Superior temporal gyrus (tissue), 1 donor: Measurements from ENCODE around the gene CDC25C.
"Not testable (repeated sequence)": the region's sequence is repeated elsewhere in the genome, so short reads cannot be mapped to it uniquely, and the experiment has no call there.

ENCODE experiments used
- DNase-seq: peaks from one replicate; pipeline ENCODE4 v3.0.0-alpha.2; 2016; ENCODE audit errors: extremely low spot score

Gene CDC25C

GRCh38 chr5:138275895-138276294 lies 55.7 kb downstream of the CDC25C start:
- no peak for DNase-seq

GRCh38 chr5:138275379-138275782 lies 56.2 kb downstream of the CDC25C start:
- DNase-seq = no peak

- DNase-seq = peak; percentile 20
Observed at GRCh38 chr5:138274189-138274853, 57.3 kb downstream of the CDC25C start, which contains the start of gene GFRA3. TSS of gene GFRA3 (minus strand) at chr5:138274621. CDS start at chr5:138274424, 197 bp downstream.

- no peak for DNase-seq
Observed at GRCh38 chr5:138273834-138274188, 57.8 kb downstream of the CDC25C start.

- no peak for DNase-seq
Observed at GRCh38 chr5:138272681-138273080, 58.9 kb downstream of the CDC25C start.

- no peak for DNase-seq
Observed at GRCh38 chr5:138271281-138271680, 60.3 kb downstream of the CDC25C start.

GRCh38 chr5:138264183-138264582 lies 67.4 kb downstream of the CDC25C start:
- no peak for DNase-seq

- no peak for DNase-seq
Observed at GRCh38 chr5:138263581-138263980, 68.0 kb downstream of the CDC25C start.

GRCh38 chr5:138258704-138259292 lies 72.8 kb downstream of the CDC25C start:
- DNase-seq = no peak

- no peak for DNase-seq
Observed at GRCh38 chr5:138257583-138257982, 74.0 kb downstream of the CDC25C start.

GRCh38 chr5:138252944-138253343 lies 78.7 kb downstream of the CDC25C start:
- DNase-seq = no peak

- not testable (repeated sequence) for DNase-seq
Observed at GRCh38 chr5:138247800-138248199, 83.8 kb downstream of the CDC25C start.

GRCh38 chr5:138246822-138247221 lies 84.8 kb downstream of the CDC25C start:
- no peak for DNase-seq

- DNase-seq = no peak
Observed at GRCh38 chr5:138246334-138246733, 85.3 kb downstream of the CDC25C start.

GRCh38 chr5:138245717-138246116 lies 85.9 kb downstream of the CDC25C start:
- DNase-seq = no peak

GRCh38 chr5:138243794-138244193 lies 87.8 kb downstream of the CDC25C start:
- no peak for DNase-seq

GRCh38 chr5:138241688-138242571 lies 89.7 kb downstream of the CDC25C start:
- no peak for DNase-seq

- no peak for DNase-seq
Observed at GRCh38 chr5:138240650-138241385, 90.8 kb downstream of the CDC25C start.

GRCh38 chr5:138238034-138238433 lies 93.6 kb downstream of the CDC25C start:
- no peak for DNase-seq
